ENCODE data around the gene TAF11L5.

- TF ChIP-seq EZH2 (IDR thresholded peaks at IDR 0.05; ENCODE audit: borderline replicate concordance, insufficient read depth, low read length, poor library complexity, severe bottlenecking) (no peak), RAD21 (conservative IDR thresholded peaks at IDR 0.05) (no peak)
- TF ChIP-seq, protein P1, sequence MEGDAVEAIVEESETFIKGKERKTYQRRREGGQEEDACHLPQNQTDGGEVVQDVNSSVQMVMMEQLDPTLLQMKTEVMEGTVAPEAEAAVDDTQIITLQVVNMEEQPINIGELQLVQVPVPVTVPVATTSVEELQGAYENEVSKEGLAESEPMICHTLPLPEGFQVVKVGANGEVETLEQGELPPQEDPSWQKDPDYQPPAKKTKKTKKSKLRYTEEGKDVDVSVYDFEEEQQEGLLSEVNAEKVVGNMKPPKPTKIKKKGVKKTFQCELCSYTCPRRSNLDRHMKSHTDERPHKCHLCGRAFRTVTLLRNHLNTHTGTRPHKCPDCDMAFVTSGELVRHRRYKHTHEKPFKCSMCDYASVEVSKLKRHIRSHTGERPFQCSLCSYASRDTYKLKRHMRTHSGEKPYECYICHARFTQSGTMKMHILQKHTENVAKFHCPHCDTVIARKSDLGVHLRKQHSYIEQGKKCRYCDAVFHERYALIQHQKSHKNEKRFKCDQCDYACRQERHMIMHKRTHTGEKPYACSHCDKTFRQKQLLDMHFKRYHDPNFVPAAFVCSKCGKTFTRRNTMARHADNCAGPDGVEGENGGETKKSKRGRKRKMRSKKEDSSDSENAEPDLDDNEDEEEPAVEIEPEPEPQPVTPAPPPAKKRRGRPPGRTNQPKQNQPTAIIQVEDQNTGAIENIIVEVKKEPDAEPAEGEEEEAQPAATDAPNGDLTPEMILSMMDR (IDR thresholded peaks at IDR 0.05; ENCODE audit: poor library complexity, severe bottlenecking): no peak
These were observed 48.0 kb upstream of the TAF11L5 start for GRCh38 chr5:17477043-17477442.

Measured in neural cell (in vitro differentiated cells).